IMR-90 (cell line): ENCODE measurements around the gene PDCD1LG2.

Experiments used
- BHLHE40 ChIP-seq: fragments of 150-350 bp; IDR thresholded peaks from 2 replicates; pipeline ENCODE4 v1.6.1; 2016; ENCODE audit warnings: mild to moderate bottlenecking, low read depth, low read length
- CEBPB ChIP-seq: IDR thresholded peaks from 2 replicates; pipeline ENCODE4 v1.6.1; 2012; ENCODE audit warnings: low read depth, low read length, improper control_type of control experiment
- CTCF ChIP-seq: conservative IDR thresholded peaks from 2 replicates; pipeline ENCODE4 v1.5.1; 2012; ENCODE audit warnings: mild to moderate bottlenecking, low read depth, low read length, improper control_type of control experiment
- ELK1 ChIP-seq: fragments of 150-350 bp; IDR thresholded peaks from 2 replicates; pipeline ENCODE4 v1.6.1; 2016; ENCODE audit warnings: low read depth, mild to moderate bottlenecking, low read length, moderate library complexity, borderline replicate concordance
- FOS ChIP-seq: fragments of 150-350 bp; IDR thresholded peaks from 2 replicates; pipeline ENCODE4 v1.6.1; 2016; ENCODE audit warnings: low read depth, low read length
- MAFK ChIP-seq: IDR thresholded peaks from 2 replicates; pipeline ENCODE4 v1.6.1; 2012; ENCODE audit warnings: low read depth, low read length, improper control_type of control experiment
- MXI1 ChIP-seq: IDR thresholded peaks from 2 replicates; pipeline ENCODE4 v1.6.1; 2012; ENCODE audit warnings: low read depth, mild to moderate bottlenecking, low read length, moderate library complexity, borderline replicate concordance
- POLR2A ChIP-seq: IDR thresholded peaks from 2 replicates; pipeline ENCODE4 v1.6.1; 2012; ENCODE audit warnings: mild to moderate bottlenecking, low read depth, low read length
- RAD21 ChIP-seq: IDR thresholded peaks from 2 replicates; pipeline ENCODE4 v1.6.1; 2012; ENCODE audit warnings: low read length, improper control_type of control experiment
- RCOR1 ChIP-seq: IDR thresholded peaks from 2 replicates; pipeline ENCODE4 v1.6.1; 2012; ENCODE audit warnings: mild to moderate bottlenecking, low read length, improper control_type of control experiment; ENCODE audit not compliant: insufficient replicate concordance
- RFX5 ChIP-seq: IDR thresholded peaks from 2 replicates; pipeline ENCODE4 v1.8.0; 2012; ENCODE audit warnings: low read depth, mild to moderate bottlenecking, low read length, moderate library complexity
- USF2 ChIP-seq: fragments of 150-350 bp; IDR thresholded peaks from 2 replicates; pipeline ENCODE4 v1.6.1; 2017; ENCODE audit warnings: mild to moderate bottlenecking, antibody characterized with exemption, low read length, low read depth

- TF ChIP-seq MAFK: no peak
- no peak for TF ChIP-seq RFX5
- TF ChIP-seq ELK1: no peak
- no peak for TF ChIP-seq POLR2A
- no peak for TF ChIP-seq CTCF
- no peak for TF ChIP-seq CEBPB
- no peak for TF ChIP-seq RCOR1
- TF ChIP-seq RAD21: no peak
- no peak for TF ChIP-seq USF2
- TF ChIP-seq BHLHE40: no peak
- TF ChIP-seq FOS: no peak
- no peak for TF ChIP-seq MXI1
These were observed 33.8 kb downstream of the PDCD1LG2 start for GRCh38 chr9:5543875-5544702.
